DND-41 (cell line): ENCODE results near the gene NDUFA7.
"Not testable (repeated sequence)": the region's sequence is repeated elsewhere in the genome, so short reads cannot be mapped to it uniquely, and the experiment has no call there.

ENCODE experiments used
- CTCF ChIP-seq: IDR thresholded peaks from 2 replicates; pipeline ENCODE4 v1.5.1; 2012; ENCODE audit warnings: borderline replicate concordance, low read length, moderate library complexity, mild to moderate bottlenecking; ENCODE audit not compliant: poor library complexity, severe bottlenecking; ENCODE audit errors: extremely low read depth
- EZH2 ChIP-seq: IDR thresholded peaks from 3 replicates; pipeline ENCODE4 v1.6.1; 2012; ENCODE audit warnings: borderline replicate concordance, low read depth, mild to moderate bottlenecking, moderate library complexity, low read length, inconsistent platforms; ENCODE audit not compliant: severe bottlenecking

- TF ChIP-seq CTCF, EZH2: not testable (repeated sequence)
These were observed 20.3 kb upstream of the NDUFA7 start for GRCh38 chr19:8341504-8341903.
